MCF 10A (cell line): Measurements from ENCODE around the gene HECW1. TPM values are rescaled to one million over a fixed set of nuclear protein-coding genes. Genes with fewer than 3 reads are reported as not detected.

Experiments used
- BruUV-seq: library from RNA; stranded (reverse); fragments of 400-500 nt; replicated peaks from 2 replicates; lab custom pipeline; 2021; lab: Mats Ljungman, UMichigan
- CTCF ChIA-PET: fragments of 300-600 bp; sonication (Branson Sonifier 250); formaldehyde crosslinking; extraction: SDS; loops from one replicate; lab custom pipeline; 2021; ENCODE audit warnings: antibody characterized with exemption, inconsistent platforms; lab: Yijun Ruan, JAX
- POLR2A ChIA-PET: fragments of 300-600, 350-650 bp; sonication (Branson Sonifier 250); formaldehyde crosslinking; extraction: SDS; loops from one replicate; lab custom pipeline; 2020; ENCODE audit warnings: antibody characterized with exemption, inconsistent platforms; lab: Yijun Ruan, JAX
- DNase-seq: peaks from one replicate; pipeline ENCODE4 v3.0.0-alpha.2; 2018; ENCODE audit not compliant: unreplicated experiment
- H3K27ac Mint-ChIP-seq: one replicate; pipeline ENCODE4 v1.8.0; 2022; ENCODE audit warnings: mild to moderate bottlenecking, low read depth, mixed read lengths; ENCODE audit not compliant: unreplicated experiment
- H3K27me3 Mint-ChIP-seq: one replicate; pipeline ENCODE4 v1.8.0; 2022; ENCODE audit warnings: mixed read lengths; ENCODE audit not compliant: insufficient read depth, unreplicated experiment
- H3K36me3 Mint-ChIP-seq: one replicate; pipeline ENCODE4 v1.8.0; 2022; ENCODE audit warnings: mild to moderate bottlenecking, moderate library complexity, mixed read lengths; ENCODE audit not compliant: insufficient read depth, unreplicated experiment
- H3K4me1 Mint-ChIP-seq: one replicate; pipeline ENCODE4 v1.8.0; 2022; ENCODE audit warnings: mixed read lengths; ENCODE audit not compliant: insufficient read depth, unreplicated experiment
- H3K4me3 Mint-ChIP-seq: one replicate; pipeline ENCODE4 v1.8.0; 2022; ENCODE audit warnings: mild to moderate bottlenecking, moderate library complexity, mixed read lengths; ENCODE audit not compliant: unreplicated experiment
- H3K9me3 Mint-ChIP-seq: one replicate; pipeline ENCODE4 v1.8.0; 2022; ENCODE audit warnings: mixed read lengths; ENCODE audit not compliant: unreplicated experiment
- CTCF ChIP-seq: fragments of 200-600 bp; IDR thresholded peaks from one replicate; pipeline ENCODE4 v1.8.0; 2022; ENCODE audit warnings: antibody characterized with exemption, mild to moderate bottlenecking; ENCODE audit not compliant: unreplicated experiment
- intact Hi-C: fragments of 100-400 bp; cut with micrococcal nuclease; formaldehyde crosslinking; loops from 2 replicates; pipeline ENCODE4 v1.14.1; 2022
- total RNA-seq: library from RNA; stranded (reverse); gene quantifications from 2 replicates; pipeline ENCODE4 v1.2.3, GENCODE V29; 2022

The HECW1 gene
- total RNA-seq, 1 experiment from 2014 or later, result not detected

GRCh38 chr7:43240565-43240964 is 128.1 kb downstream of the HECW1 start:
- DNase-seq, result no peak
- TF ChIP-seq CTCF, result no peak
- Mint-ChIP-seq H3K27me3 (no peaks in the 10 kb centered on the region), H3K4me1 (no peaks in the 10 kb centered on the region), H3K9me3 (no peaks in the 10 kb centered on the region), H3K36me3 (no peaks in the 10 kb centered on the region), H3K4me3 (no peak overlapping the region), H3K27ac (no peak overlapping the region)
- no TSS peak for BruUV-seq
- intact Hi-C loops, result no loop called here
- CTCF ChIA-PET, result interaction anchor here (1.0 kb wide), 2 partner anchors 21 kb away, joined by 3 to 5 read pairs; no protein-coding TSS in a partner anchor
- POLR2A ChIA-PET, result no interaction called here

DNA sequence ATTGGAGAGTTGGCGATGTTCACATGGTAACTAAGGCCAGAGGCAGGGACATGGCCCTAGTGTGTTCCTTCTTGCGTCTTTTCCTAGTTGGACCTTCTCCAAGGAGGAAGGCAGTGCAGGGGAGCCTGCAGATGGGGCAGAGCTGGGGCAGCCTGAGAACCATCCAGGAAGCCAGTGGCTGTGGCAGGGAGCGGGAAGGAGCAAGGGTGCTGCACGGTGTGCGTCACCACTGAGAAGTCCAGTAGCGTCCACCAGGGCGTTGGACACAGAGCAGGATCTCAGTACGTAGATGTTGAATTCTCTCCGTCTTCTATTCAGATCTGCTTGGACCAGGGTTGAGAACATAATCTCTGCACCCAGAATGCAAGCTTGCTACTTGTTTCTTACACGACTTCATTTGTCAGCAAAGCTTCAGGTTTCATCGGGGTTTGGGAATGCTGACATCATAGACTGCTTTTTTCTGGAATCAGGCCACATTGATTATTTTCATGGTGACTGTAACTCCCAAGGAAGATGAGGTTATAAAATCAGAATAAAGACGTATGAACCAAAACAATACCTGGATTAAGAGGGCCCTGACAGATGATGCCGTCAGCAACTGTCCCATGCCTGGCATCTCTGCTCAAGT is 130.3 kb downstream of the HECW1 start:
- intact Hi-C loops, result no loop called here
- no peak overlapping the region for H3K4me3 Mint-ChIP-seq
- ChIA-PET POLR2A (no interaction called here), CTCF (interaction anchor here (0.6 to 1.6 kb wide), 7 partner anchors 9 to 1049 kb away, joined by 3 to 5 read pairs (median 3); no protein-coding TSS in a partner anchor)
- TF ChIP-seq CTCF, result no peak
- no peaks in the 10 kb centered on the region for H3K9me3 Mint-ChIP-seq
- H3K4me1 Mint-ChIP-seq, result no peaks in the 10 kb centered on the region
- H3K27ac Mint-ChIP-seq, result no peak overlapping the region
- no peaks in the 10 kb centered on the region for H3K36me3 Mint-ChIP-seq
- no peak for DNase-seq
- peaks cover 13% of the 10 kb centered on the region for H3K27me3 Mint-ChIP-seq
- no TSS peak for BruUV-seq

DNA sequence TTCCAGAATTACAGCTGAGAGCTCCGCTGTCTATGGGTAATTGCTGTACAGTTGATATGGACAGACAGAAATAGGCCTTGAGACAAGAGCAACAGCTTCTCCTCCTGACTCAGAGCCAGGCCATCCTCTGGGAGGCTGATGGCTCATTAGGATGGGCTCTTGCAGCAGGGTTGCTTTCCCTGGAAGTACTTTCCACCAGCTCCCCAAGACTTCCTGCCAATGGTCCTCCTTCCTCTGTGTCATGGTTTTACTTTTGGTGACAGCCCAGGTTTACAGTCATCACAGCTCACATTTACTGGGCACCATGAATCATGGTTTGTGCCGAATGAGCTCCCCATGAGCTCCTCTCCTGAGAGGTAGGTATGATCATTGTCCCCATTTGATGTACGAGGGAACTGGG is 131.8 kb downstream of the HECW1 start:
- CTCF ChIA-PET, result interaction anchor here (0.8 to 1.2 kb wide), 3 partner anchors 8 to 303 kb away, joined by 3 to 4 read pairs (median 3); no protein-coding TSS in a partner anchor

DNA sequence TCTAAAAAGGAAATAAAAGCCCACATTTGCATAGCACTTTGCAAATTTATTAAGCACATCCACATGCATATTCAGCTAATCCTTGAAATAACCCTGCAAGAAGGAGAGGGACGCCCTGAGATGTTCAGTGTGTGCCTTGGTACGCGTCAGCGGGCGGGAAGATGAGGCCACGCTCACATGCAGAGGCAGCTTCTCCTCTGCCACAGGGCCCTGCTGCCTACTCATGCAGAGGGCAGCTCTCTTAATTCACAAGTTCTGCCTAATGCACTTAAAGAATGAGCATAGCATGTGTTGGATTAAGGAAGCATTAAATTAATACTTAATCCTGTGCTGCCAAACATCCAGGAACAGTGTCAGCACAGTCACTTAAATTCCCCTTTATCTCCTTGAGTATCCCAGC is 132.3 kb downstream of the HECW1 start:
- ChIA-PET CTCF (interaction anchor here (0.7 to 2.7 kb wide), 4 partner anchors 9 to 312 kb away, joined by 3 to 13 read pairs (median 3); partner anchors contain the start of gene MRPL32), POLR2A (no interaction called here)
- TF ChIP-seq CTCF, result no peak
- no TSS peak for BruUV-seq
- intact Hi-C loops, result no loop called here
- Mint-ChIP-seq H3K27me3 (peaks cover 20% of the 10 kb centered on the region), H3K27ac (no peak overlapping the region), H3K9me3 (no peaks in the 10 kb centered on the region), H3K36me3 (no peaks in the 10 kb centered on the region), H3K4me3 (no peak overlapping the region), H3K4me1 (no peaks in the 10 kb centered on the region)
- DNase-seq, result no peak

More for the DNA sequence above, 131.8 kb downstream of the HECW1 start:
- Mint-ChIP-seq H3K36me3 (no peaks in the 10 kb centered on the region), H3K9me3 (no peaks in the 10 kb centered on the region), H3K4me3 (no peak overlapping the region), H3K27ac (no peak overlapping the region), H3K27me3 (peaks cover 20% of the 10 kb centered on the region), H3K4me1 (no peaks in the 10 kb centered on the region)
- TF ChIP-seq CTCF, result no peak
- no peak for DNase-seq
- intact Hi-C loops, result no loop called here
- POLR2A ChIA-PET, result no interaction called here
- no TSS peak for BruUV-seq
